ENCODE measurements around the gene ZIC1.

The ZIC1 gene

GRCh38 chr3:147403511-147403910 is 5.7 kb upstream of the ZIC1 start:
- Histone ChIP-seq H2AFZ (no peak overlapping the region), H3K4me2 (ENCODE audit: low read length) (no peak overlapping the region), H3K4me1 (no peaks in the 10 kb centered on the region), H3K36me3 (ENCODE audit: control insufficient read depth, insufficient read depth, low read length) (no peaks in the 10 kb centered on the region), H3K4me3 (ENCODE audit: low read depth, low read length) (no peak overlapping the region), H3K9ac (no peak overlapping the region), H3K9me3 (ENCODE audit: control insufficient read depth, low read length) (no peaks in the 10 kb centered on the region), H3K79me2 (no peaks in the 10 kb centered on the region), H3K27ac (no peak overlapping the region), H3K27me3 (ENCODE audit: control insufficient read depth, insufficient read depth, low read length) (peaks cover 10% of the 10 kb centered on the region)
- no peak for TF ChIP-seq CTCF (IDR thresholded peaks at IDR 0.05)

GRCh38 chr3:147404000-147404799 is 5.0 kb upstream of the ZIC1 start:
- Histone ChIP-seq H3K9me3 (ENCODE audit: control insufficient read depth, low read length) (no peaks in the 10 kb centered on the region), H3K36me3 (ENCODE audit: control insufficient read depth, insufficient read depth, low read length) (no peaks in the 10 kb centered on the region), H3K4me2 (ENCODE audit: low read length) (no peak overlapping the region), H2AFZ (no peak overlapping the region), H3K4me3 (ENCODE audit: low read depth, low read length) (no peak overlapping the region), H3K27me3 (ENCODE audit: control insufficient read depth, insufficient read depth, low read length) (peaks cover 10% of the 10 kb centered on the region), H3K4me1 (no peaks in the 10 kb centered on the region), H3K9ac (no peak overlapping the region), H3K27ac (no peak overlapping the region), H3K79me2 (no peaks in the 10 kb centered on the region)
- no peak for TF ChIP-seq CTCF (IDR thresholded peaks at IDR 0.05)

GRCh38 chr3:147404800-147405230 is 4.3 kb upstream of the ZIC1 start:
- no peak overlapping the region for H3K27ac ChIP-seq
- H3K36me3 ChIP-seq (ENCODE audit: control insufficient read depth, insufficient read depth, low read length) = no peaks in the 10 kb centered on the region
- H3K4me3 ChIP-seq (ENCODE audit: low read depth, low read length) = no peak overlapping the region
- H2AFZ ChIP-seq = no peak overlapping the region
- no peak for TF ChIP-seq CTCF (IDR thresholded peaks at IDR 0.05)
- H3K4me2 ChIP-seq (ENCODE audit: low read length) = no peak overlapping the region
- no peak overlapping the region for H3K9ac ChIP-seq
- no peaks in the 10 kb centered on the region for H3K79me2 ChIP-seq
- peaks cover 10% of the 10 kb centered on the region for H3K27me3 ChIP-seq (ENCODE audit: control insufficient read depth, insufficient read depth, low read length)
- no peaks in the 10 kb centered on the region for H3K4me1 ChIP-seq
- H3K9me3 ChIP-seq (ENCODE audit: control insufficient read depth, low read length) = no peaks in the 10 kb centered on the region

DNA sequence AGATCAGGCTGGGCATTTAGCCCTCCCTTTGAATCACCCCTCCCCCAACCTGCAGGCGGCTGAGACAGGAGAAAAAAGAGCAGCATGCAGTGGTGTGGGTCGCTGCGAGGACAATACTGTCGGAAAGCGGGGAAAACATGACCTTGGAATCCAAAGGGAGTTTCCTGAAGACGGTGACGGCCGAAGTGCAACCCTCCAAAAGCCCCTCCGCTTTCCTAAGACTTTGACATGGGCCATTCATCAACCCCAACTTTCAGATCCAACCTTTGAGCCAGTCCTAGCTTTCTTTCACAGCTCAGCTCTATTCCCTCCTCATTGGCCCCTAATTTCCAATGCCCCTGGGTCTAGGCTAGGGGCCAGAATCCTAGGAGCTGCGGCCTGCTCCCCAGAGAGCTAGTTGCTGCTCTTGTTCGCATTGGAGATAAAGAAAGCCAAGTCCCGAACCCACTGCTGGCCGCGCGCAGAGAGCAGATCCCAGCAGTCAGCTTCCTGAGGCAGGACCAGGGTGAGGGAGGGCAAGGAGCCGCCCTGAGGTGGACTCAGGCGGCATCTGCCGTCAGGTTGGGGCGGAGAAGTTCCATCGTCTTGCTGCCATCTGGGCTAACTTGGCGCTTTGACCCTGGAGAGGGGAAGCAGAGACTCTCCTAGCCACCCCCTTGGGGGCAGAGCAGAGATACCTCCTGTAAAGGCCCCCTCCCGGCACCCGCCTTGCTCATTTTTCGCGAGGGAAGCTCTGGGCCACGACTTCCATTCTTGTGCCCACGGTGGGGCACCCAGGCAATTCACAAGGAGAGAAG is 3.7 kb upstream of the ZIC1 start:
- Histone ChIP-seq H3K4me3 (ENCODE audit: low read depth, low read length) (no peak overlapping the region), H3K4me1 (no peaks in the 10 kb centered on the region), H2AFZ (no peak overlapping the region), H3K36me3 (ENCODE audit: control insufficient read depth, insufficient read depth, low read length) (no peaks in the 10 kb centered on the region), H3K27me3 (ENCODE audit: control insufficient read depth, insufficient read depth, low read length) (peaks cover 13% of the 10 kb centered on the region), H3K9ac (no peak overlapping the region), H3K27ac (no peak overlapping the region), H3K79me2 (no peaks in the 10 kb centered on the region), H3K4me2 (ENCODE audit: low read length) (no peak overlapping the region), H3K9me3 (ENCODE audit: control insufficient read depth, low read length) (no peaks in the 10 kb centered on the region)
- no peak for TF ChIP-seq CTCF (IDR thresholded peaks at IDR 0.05)
